Stimulated activated CD8-positive, alpha-beta memory T cell treated with anti-CD3 and anti-CD28 coated beads, Interleukin-4, amount 100 ng/mL, for 24 hours (primary cell): Measurements from ENCODE around the gene MRGPRD.
"Not testable (repeated sequence)": the region's sequence is repeated elsewhere in the genome, so short reads cannot be mapped to it uniquely, and the experiment has no call there.

Experiments
- DNase-seq: peaks from one replicate; pipeline ENCODE4 v3.0.0-alpha.2; 2020; ENCODE audit warnings: low read depth

The MRGPRD gene

DNA sequence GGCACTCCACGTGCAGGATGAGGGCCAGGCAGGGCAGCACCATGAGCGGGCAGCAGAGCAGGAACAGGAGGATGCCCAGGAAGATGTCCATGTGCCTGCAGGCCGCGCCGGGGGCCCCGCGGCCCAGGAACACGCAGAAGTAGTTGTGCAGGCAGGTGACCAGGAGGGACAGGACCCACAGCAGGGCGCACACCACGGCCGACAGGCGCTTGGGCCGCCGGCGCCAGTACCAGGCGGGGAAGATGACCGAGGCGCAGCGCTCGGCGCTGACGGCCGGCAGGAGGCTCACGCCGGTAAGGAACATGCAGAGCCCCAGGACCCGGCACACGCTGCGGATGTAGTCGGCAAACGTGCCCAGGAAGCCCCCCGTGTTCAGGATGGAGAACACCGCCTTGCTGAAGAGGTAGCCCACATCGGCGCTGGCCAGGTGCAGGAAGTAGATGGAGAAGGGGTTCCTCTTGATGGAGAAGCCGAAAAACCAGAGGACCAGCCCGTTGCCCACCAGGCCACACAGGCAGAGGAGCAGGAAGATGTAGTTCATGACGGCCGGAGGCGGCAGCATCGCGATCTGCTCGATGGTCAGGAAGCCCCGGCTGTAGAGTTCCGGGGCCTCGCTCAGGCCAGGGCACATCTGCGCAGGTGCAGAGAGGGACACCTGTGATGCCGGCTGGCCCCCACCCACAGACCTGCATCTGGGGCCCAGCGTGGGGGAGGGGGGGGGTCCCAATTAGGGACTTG, 25.0 kb upstream of the MRGPRD start:
- DNase-seq: no peak

- no peak for DNase-seq
Measured at GRCh38 chr11:69005183-69005630, 24.4 kb upstream of the MRGPRD start.

GRCh38 chr11:69004411-69005182, 23.8 kb upstream of the MRGPRD start:
- no peak for DNase-seq

GRCh38 chr11:69003866-69004367, 23.1 kb upstream of the MRGPRD start:
- no peak for DNase-seq

- no peak for DNase-seq
Measured at GRCh38 chr11:69003301-69003865, 22.6 kb upstream of the MRGPRD start.

DNA sequence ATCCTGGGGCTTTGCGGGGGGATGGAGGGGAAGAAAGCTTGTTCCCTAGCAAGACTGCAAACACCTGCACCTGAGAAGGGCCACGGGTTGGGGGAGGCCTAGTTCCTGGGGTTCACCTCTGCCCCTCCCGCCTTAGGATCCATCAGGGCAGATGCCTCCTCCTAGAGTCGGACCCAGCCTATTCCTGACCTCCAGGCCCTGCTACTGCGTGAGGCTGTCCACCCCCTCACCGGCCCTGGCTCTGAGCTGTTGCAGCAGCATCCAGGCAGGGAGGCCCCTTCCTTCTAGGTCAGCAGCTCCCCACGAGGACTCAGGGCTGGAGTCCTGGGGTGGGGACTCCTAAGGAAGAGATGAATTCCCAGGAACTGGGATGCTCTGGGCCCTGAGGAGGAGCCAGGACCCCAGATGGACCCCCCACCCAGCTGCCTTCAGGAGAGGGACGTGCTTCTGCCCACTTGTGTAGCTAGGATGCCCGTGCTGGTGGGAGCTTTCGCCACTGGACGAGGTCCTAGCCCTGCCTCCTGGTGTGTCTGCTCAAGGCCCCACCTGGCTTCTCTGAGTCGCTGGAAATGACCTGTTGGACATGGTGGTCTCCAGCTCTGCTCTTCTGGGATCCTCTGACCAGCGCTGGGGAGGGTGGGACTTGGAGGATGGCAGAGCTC, 21.9 kb upstream of the MRGPRD start:
- DNase-seq: no peak

GRCh38 chr11:69002110-69002569, 21.4 kb upstream of the MRGPRD start:
- no peak for DNase-seq

DNA sequence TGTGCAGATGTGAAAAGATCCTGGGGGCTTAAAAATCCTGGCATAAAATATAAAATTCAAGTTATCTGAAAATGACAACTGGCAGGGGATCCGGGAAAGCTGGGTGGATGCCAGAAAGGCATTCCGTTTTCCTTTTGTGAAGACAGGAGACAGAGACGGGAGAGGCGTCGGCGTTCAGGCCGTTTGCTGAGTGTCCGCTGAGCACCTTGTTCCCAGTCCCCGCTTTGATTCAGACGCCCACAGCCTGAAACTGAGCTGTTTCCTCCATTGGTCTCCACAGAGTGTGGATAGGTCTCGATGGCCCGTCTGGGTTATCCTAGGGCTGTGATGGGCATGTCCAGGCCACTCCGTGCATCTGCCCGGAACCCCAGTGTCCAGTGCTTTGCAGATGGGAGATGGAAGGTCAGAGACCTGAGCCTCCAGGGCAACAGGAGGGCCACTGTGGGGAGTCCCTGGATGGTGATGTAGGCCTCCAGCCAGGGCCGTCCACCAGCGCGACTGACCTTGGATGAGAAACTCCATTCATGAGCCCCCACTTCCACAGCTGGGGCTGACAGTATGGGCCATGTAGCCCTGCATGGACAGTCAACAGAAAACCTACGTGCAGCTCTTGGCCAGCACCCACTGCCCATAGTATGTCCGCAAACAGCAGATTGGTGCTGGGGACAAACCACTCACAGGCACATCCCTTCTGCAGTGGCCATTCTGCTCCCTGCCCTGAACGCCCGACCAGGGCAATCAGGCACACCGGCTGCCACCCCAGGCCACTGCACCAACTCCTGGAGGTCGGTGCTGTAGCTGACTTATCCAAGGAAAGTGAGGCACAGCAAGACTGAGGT, 20.7 kb upstream of the MRGPRD start:
- no peak for DNase-seq

- no peak for DNase-seq
Measured at GRCh38 chr11:69000831-69001242, 20.1 kb upstream of the MRGPRD start.

DNA sequence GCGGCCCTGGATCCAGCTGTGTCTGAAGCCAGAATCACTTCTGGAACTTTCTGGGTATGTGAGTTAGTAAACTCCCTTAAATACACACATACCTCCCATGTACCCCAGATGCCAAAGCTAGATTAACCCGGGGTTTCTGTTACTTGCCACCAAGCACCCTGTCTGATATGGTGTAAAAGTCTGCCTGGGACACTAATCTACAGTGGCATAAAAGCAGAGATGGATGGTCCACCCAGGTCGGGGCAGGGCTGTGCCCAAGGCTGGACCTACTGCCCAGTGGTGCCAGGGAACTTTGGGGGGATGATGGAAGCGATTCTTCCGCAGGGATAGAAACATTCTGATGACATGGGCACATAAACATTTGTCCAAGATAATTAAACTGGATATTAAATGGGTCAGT, 19.6 kb upstream of the MRGPRD start:
- no peak for DNase-seq

- DNase-seq: not testable (repeated sequence)
Measured at GRCh38 chr11:68999748-69000355, 19.1 kb upstream of the MRGPRD start.

- no peak for DNase-seq
Measured at GRCh38 chr11:68999093-68999747, 18.4 kb upstream of the MRGPRD start.

DNA sequence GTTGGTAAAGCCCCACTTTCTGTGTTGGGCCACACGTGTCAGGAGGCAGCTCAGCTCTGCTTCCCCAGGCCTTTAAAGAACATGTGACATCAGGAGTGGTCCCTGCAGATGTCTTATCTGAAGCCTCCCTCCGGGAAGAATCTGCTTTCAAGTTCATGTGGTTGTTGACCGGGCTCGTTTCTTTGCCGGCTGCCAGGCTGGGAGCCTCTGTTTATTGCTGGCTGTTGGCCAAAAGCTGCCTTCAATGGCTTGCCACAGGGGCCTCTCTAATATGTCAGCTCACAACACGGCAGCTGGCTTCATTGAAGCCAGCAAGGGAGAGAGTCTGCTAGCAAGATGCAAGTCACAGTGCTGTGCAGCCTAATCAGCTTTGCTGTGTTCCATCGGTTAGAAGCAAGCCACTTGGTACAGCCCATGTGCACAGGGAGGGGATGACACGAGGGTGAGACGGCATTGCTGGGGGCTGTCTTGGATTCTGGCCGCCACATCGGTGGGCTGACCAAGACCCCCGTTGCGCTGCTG, 17.7 kb upstream of the MRGPRD start:
- no peak for DNase-seq

- no peak for DNase-seq
Measured at GRCh38 chr11:68997995-68998348, 17.2 kb upstream of the MRGPRD start.

DNA sequence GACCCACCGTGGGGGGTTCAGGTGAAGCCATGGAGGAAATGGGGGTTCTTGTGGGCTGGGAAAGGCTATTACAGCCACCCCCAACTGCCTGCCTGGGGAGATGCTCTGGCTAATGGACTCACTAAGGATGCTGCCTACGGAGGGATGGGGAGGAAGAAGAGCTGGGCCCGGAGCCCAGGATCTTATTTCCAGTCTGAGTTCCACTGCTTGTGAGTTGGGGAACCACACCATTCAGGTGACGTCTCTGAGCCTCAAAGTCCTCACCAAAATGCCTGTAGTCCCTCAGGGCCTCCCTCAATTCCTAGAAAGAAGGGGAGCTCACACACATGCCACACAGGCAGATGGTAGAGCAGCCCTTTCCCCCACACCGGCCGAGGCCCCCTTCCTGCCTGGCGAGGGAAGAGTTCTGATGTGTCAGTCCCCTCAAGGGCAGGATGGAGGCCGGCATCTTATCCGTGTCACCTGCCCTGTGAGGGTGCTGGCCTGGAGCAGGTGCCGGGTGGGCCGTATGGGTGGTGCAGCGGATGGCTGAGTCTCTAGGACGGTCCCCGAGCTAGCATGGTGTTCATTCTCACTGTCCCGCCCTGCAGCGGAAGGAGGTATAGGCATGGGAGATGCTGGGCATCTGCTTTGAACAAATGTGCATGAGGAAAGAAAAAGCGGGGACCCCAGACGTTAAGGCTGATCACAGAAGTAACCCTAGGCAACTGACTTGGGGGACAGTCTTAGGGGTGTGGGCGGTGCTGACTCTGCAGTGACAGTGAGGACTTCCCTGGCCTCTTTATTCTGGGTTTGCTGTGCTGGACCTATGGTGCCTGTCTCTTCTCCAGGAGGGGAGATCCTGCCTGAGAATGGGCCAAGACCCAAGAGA, 16.6 kb upstream of the MRGPRD start:
- no peak for DNase-seq

- no peak for DNase-seq
Measured at GRCh38 chr11:68996376-68997123, 15.8 kb upstream of the MRGPRD start.

GRCh38 chr11:68994894-68995285, 14.1 kb upstream of the MRGPRD start:
- no peak for DNase-seq

DNA sequence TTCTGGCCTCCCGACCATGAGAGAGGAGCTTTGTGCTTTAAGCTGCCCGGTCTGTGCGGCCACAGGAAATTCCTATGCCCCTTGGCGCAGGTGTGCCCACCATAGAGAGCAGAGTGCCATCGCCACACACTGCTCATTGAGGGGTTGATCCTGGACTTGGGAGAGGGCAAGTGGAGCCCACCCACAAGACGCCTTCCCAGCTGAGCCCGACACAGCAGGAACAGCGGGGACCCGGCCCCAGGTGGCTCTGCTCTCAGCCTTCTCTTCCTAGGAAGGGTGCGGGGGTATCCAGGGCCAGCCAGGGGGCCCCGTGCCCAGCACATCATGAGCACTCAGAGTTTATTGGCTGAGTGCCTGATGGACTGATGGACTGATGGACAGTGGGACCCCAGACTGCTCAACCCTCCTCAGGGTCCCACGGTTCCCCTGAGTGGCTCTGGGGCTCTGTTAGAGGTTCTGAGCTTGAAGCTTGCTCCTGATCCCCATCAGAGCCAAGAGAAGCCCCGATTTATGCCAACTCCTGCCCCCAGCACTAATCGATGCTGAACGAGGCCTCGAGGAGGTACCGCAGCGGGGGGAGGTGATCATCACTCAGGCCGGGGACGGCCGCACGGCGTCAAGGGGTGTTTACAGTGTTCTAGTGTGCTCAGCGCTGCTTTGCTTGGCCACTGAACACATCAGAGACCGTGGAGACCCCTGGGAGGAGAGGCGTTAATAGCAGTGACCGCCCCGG, 13.5 kb upstream of the MRGPRD start:
- no peak for DNase-seq
